ENCODE measurements around the gene ITPK1.

DNA sequence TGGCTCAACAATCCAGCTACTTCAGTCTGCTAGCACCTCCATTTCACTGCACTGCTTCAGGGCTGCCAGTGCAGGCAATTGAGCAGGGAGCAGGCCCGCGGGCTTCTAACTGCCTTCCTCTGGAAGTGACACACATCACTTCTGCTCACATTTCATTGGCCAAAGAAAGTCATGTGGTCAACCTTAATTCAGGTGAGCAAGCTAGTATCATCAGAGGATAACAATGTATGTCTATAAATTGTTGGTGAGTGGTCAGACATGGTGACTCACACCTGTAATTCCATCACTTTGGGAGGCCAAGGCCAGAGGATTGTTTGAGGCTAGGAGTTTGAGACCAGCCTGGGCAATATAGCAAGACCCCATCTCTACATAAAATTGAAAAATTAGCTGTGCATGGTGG is 215.1 kb downstream of the ITPK1 start:
- TF ChIP-seq, protein P1, sequence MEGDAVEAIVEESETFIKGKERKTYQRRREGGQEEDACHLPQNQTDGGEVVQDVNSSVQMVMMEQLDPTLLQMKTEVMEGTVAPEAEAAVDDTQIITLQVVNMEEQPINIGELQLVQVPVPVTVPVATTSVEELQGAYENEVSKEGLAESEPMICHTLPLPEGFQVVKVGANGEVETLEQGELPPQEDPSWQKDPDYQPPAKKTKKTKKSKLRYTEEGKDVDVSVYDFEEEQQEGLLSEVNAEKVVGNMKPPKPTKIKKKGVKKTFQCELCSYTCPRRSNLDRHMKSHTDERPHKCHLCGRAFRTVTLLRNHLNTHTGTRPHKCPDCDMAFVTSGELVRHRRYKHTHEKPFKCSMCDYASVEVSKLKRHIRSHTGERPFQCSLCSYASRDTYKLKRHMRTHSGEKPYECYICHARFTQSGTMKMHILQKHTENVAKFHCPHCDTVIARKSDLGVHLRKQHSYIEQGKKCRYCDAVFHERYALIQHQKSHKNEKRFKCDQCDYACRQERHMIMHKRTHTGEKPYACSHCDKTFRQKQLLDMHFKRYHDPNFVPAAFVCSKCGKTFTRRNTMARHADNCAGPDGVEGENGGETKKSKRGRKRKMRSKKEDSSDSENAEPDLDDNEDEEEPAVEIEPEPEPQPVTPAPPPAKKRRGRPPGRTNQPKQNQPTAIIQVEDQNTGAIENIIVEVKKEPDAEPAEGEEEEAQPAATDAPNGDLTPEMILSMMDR (IDR thresholded peaks at IDR 0.05): no peak
- TF ChIP-seq POLR2A (IDR thresholded peaks at IDR 0.05): no peak

All from prostate gland (tissue), 2 donors.